ENCODE measurements around the gene SWAP70.

Gene SWAP70

GRCh38 chr11:9722023-9722422 is 58.1 kb downstream of the SWAP70 start:
- TF ChIP-seq CTCF (IDR thresholded peaks at IDR 0.05; ENCODE audit: low read depth, low read length): no peak
- DNase-seq (ENCODE audit: extremely low read depth, low read depth): no peak

GRCh38 chr11:9722893-9723292 is 59.0 kb downstream of the SWAP70 start:
- no peak for TF ChIP-seq CTCF (IDR thresholded peaks at IDR 0.05; ENCODE audit: low read depth, low read length)
- DNase-seq (ENCODE audit: extremely low read depth, low read depth): no peak

- TF ChIP-seq CTCF (IDR thresholded peaks at IDR 0.05; ENCODE audit: low read depth, low read length): no peak
- DNase-seq (ENCODE audit: extremely low read depth, low read depth): no peak
These were observed 62.6 kb downstream of the SWAP70 start for GRCh38 chr11:9726321-9727022.

- no peak for DNase-seq (ENCODE audit: extremely low read depth, low read depth)
- TF ChIP-seq CTCF (IDR thresholded peaks at IDR 0.05; ENCODE audit: low read depth, low read length): no peak
These were observed 64.2 kb downstream of the SWAP70 start for GRCh38 chr11:9728058-9728457.

GRCh38 chr11:9731256-9731655 is 67.4 kb downstream of the SWAP70 start:
- no peak for TF ChIP-seq CTCF (IDR thresholded peaks at IDR 0.05; ENCODE audit: low read depth, low read length)
- DNase-seq (ENCODE audit: extremely low read depth, low read depth): no peak

GRCh38 chr11:9732453-9732852 is 68.6 kb downstream of the SWAP70 start:
- no peak for TF ChIP-seq CTCF (IDR thresholded peaks at IDR 0.05; ENCODE audit: low read depth, low read length)

GRCh38 chr11:9733212-9733611 is 69.3 kb downstream of the SWAP70 start:
- DNase-seq (ENCODE audit: extremely low read depth, low read depth): no peak
- TF ChIP-seq CTCF (IDR thresholded peaks at IDR 0.05; ENCODE audit: low read depth, low read length): no peak

More at GRCh38 chr11:9732453-9732852, 68.6 kb downstream of the SWAP70 start:
- DNase-seq (ENCODE audit: extremely low read depth, low read depth): no peak

Measured in AG09319 (cell line).